Central memory CD4-positive, alpha-beta T cell (primary cell): ENCODE results near the gene MDN1.

Source experiments
- DNase-seq: peaks from one replicate; pipeline ENCODE4 v3.0.0; 2022

Gene MDN1

GRCh38 chr6:89692256-89692655, 127.3 kb downstream of the MDN1 start:
- no peak for DNase-seq

- no peak for DNase-seq
These were observed 128.7 kb downstream of the MDN1 start for GRCh38 chr6:89690944-89691324.

- DNase-seq: no peak
These were observed 129.9 kb downstream of the MDN1 start for GRCh38 chr6:89689732-89690131.

GRCh38 chr6:89688328-89688727, 131.3 kb downstream of the MDN1 start:
- DNase-seq: no peak

- DNase-seq: no peak
These were observed 134.3 kb downstream of the MDN1 start for GRCh38 chr6:89685311-89685710.

GRCh38 chr6:89682991-89683390, 136.6 kb downstream of the MDN1 start:
- DNase-seq: no peak

GRCh38 chr6:89681983-89682564, 137.5 kb downstream of the MDN1 start:
- DNase-seq: no peak

GRCh38 chr6:89680551-89680950, 139.0 kb downstream of the MDN1 start:
- DNase-seq: no peak

GRCh38 chr6:89680150-89680549, 139.4 kb downstream of the MDN1 start:
- DNase-seq: no peak

GRCh38 chr6:89679215-89680120, 140.1 kb downstream of the MDN1 start:
- no peak for DNase-seq

- DNase-seq: no peak
These were observed 141.1 kb downstream of the MDN1 start for GRCh38 chr6:89678531-89678930.

- no peak for DNase-seq
These were observed 143.4 kb downstream of the MDN1 start for GRCh38 chr6:89675949-89676748.

- no peak for DNase-seq
These were observed 148.5 kb downstream of the MDN1 start for GRCh38 chr6:89670935-89671565.

- DNase-seq: no peak
These were observed 150.6 kb downstream of the MDN1 start for GRCh38 chr6:89669002-89669401.

GRCh38 chr6:89667872-89668556, 151.6 kb downstream of the MDN1 start:
- DNase-seq: no peak

- DNase-seq: no peak
These were observed 156.9 kb downstream of the MDN1 start for GRCh38 chr6:89662659-89663223.

- no peak for DNase-seq
These were observed 158.0 kb downstream of the MDN1 start for GRCh38 chr6:89661559-89661958.

GRCh38 chr6:89660981-89661380, 158.6 kb downstream of the MDN1 start:
- no peak for DNase-seq

GRCh38 chr6:89657445-89658158, 162.0 kb downstream of the MDN1 start:
- no peak for DNase-seq

GRCh38 chr6:89655122-89655521, 164.5 kb downstream of the MDN1 start:
- no peak for DNase-seq

- DNase-seq: no peak
These were observed 169.0 kb downstream of the MDN1 start for GRCh38 chr6:89650579-89650978.
